ENCODE data around the gene LAX1. TPM values are rescaled to one million over a fixed set of nuclear protein-coding genes. Genes with fewer than 3 reads are reported as not detected.
"Not testable (repeated sequence)": the region's sequence is repeated elsewhere in the genome, so short reads cannot be mapped to it uniquely, and the experiment has no call there.

The LAX1 gene
- total RNA-seq, 6 experiments from 2014 or later, result 0.06 to 0.47 (median 0.30) TPM

- H3K4me3 ChIP-seq, result no peak overlapping the region
- no peaks in the 10 kb centered on the region for H3K27me3 ChIP-seq
- H3K36me3 ChIP-seq, result no peaks in the 10 kb centered on the region
- ATAC-seq (no peak), DNase-seq (no peak)
- H3K9me3 ChIP-seq, result no peaks in the 10 kb centered on the region
- TF ChIP-seq CTCF (IDR thresholded peaks at IDR 0.05) (no peak), POLR2A (IDR thresholded peaks at IDR 0.05) (no peak)
- intact Hi-C loops (cut with DNase I), result no loop called here
- WGBS (ENCODE audit: insufficient coverage, low coverage, low lambda C conversion rate, missing lambda C conversion rate), result 81% methylated on average over 2 of the region's 3 CpGs
- H3K4me1 ChIP-seq, result no peaks in the 10 kb centered on the region
- no peak overlapping the region for H3K27ac ChIP-seq
Observed at GRCh38 chr1:203791498-203791897, 26.5 kb downstream of the LAX1 start.

GRCh38 chr1:203792486-203792885, 27.5 kb downstream of the LAX1 start:
- Histone ChIP-seq H3K27me3 (no peaks in the 10 kb centered on the region), H3K9me3 (no peaks in the 10 kb centered on the region), H3K27ac (no peak overlapping the region), H3K36me3 (no peaks in the 10 kb centered on the region), H3K4me1 (peaks cover 0 to 8% (median 4%) of the 10 kb centered on the region in 4 donors), H3K4me3 (no peak overlapping the region)
- 80% methylated on average over 1 of the region's 2 CpGs for WGBS (ENCODE audit: insufficient coverage, low coverage, low lambda C conversion rate, missing lambda C conversion rate)
- intact Hi-C loops (cut with DNase I), result no loop called here
- TF ChIP-seq CTCF (IDR thresholded peaks at IDR 0.05), result no peak
- no peak for TF ChIP-seq POLR2A (IDR thresholded peaks at IDR 0.05)
- no peak for DNase-seq
- no peak for ATAC-seq

GRCh38 chr1:203793561-203793960, 28.6 kb downstream of the LAX1 start:
- H3K36me3 ChIP-seq; H3K27ac ChIP-seq; H3K4me3 ChIP-seq; H3K27me3 ChIP-seq; DNase-seq; intact Hi-C loops (cut with DNase I); H3K9me3 ChIP-seq; ATAC-seq: not testable (repeated sequence)
- WGBS (ENCODE audit: insufficient coverage, low coverage, low lambda C conversion rate, missing lambda C conversion rate), result 100% methylated on average over 2 of the region's 7 CpGs
- peaks cover 0 to 17% (median 4%) of the 10 kb centered on the region in 4 donors for H3K4me1 ChIP-seq

GRCh38 chr1:203794764-203795440, 29.9 kb downstream of the LAX1 start:
- DNase-seq (no peak), ATAC-seq (no peak)
- WGBS (ENCODE audit: insufficient coverage, low coverage, low lambda C conversion rate, missing lambda C conversion rate), result 73% methylated on average over 18 of the region's 19 CpGs
- Histone ChIP-seq H3K27me3 (no peaks in the 10 kb centered on the region), H3K27ac (peak overlapping the region; percentile 93 to 96 (median 94)), H3K9me3 (no peaks in the 10 kb centered on the region), H3K4me3 (peak overlapping the region; percentile 68 to 86 (median 78)), H3K36me3 (no peaks in the 10 kb centered on the region), H3K4me1 (peaks cover 0 to 31% (median 4%) of the 10 kb centered on the region in 4 donors)
- no peak for TF ChIP-seq CTCF (IDR thresholded peaks at IDR 0.05)
- no peak for TF ChIP-seq POLR2A (IDR thresholded peaks at IDR 0.05)
- intact Hi-C loops (cut with DNase I), result no loop called here

GRCh38 chr1:203795441-203796235, 30.7 kb downstream of the LAX1 start, which contains the start of the genes ZBED6 and ZC3H11A:
Gene ZBED6 (plus strand): TSS chr1:203795623. CDS start chr1:203797523, 1,900 bp downstream.
Gene ZC3H11A (plus strand): TSS chr1:203795623. CDS start chr1:203817071, 21,448 bp downstream.
- intact Hi-C loops (cut with DNase I), result no loop called here
- peak within 1 kb of the TSS; percentile 68 to 86 (median 78) for H3K4me3 ChIP-seq
- DNase-seq (peak; percentile 99), ATAC-seq (peak; percentile 95 to 97 (median 97))
- H3K27ac ChIP-seq, result peak within 1 kb of the TSS; percentile 93 to 96 (median 94)
- H3K9me3 ChIP-seq, result no peaks in the 10 kb centered on the region
- peaks cover 0 to 33% (median 4%) of the 10 kb centered on the region in 4 donors for H3K4me1 ChIP-seq
- no peaks in the 10 kb centered on the region for H3K27me3 ChIP-seq
- no peaks in the 10 kb centered on the region for H3K36me3 ChIP-seq
- WGBS (ENCODE audit: insufficient coverage, low coverage, low lambda C conversion rate, missing lambda C conversion rate), result 0% methylated on average over 32 of the region's 59 CpGs
- peak; percentile 79 for TF ChIP-seq POLR2A (IDR thresholded peaks at IDR 0.05)
- TF ChIP-seq CTCF (IDR thresholded peaks at IDR 0.05), result no peak

Measured in right lobe of liver (tissue), 6 donors.